GM23248 (cell line): Measurements from ENCODE around the gene STAG3.
A peak's percentile ranks its signal among the peaks of the same experiment; 100 is the strongest.

ENCODE experiments used
- EZH2 ChIP-seq: fragments of 200-600 bp; sonication (generic); IDR thresholded peaks from 2 replicates; pipeline ENCODE4 v1.6.1; 2018; ENCODE audit warnings: antibody characterized with exemption, mild to moderate bottlenecking; ENCODE audit not compliant: insufficient read depth, poor library complexity, severe bottlenecking
- EZH2phosphoT487 ChIP-seq: fragments of 200-600 bp; sonication (generic); IDR thresholded peaks from 2 replicates; pipeline ENCODE4 v1.6.1; 2018; ENCODE audit warnings: antibody characterized with exemption, moderate library complexity, mild to moderate bottlenecking, low read depth; ENCODE audit not compliant: insufficient read depth

GRCh38 chr7:100171087-100171681 lies 6.5 kb upstream of the STAG3 start:
- peak; percentile 68 for TF ChIP-seq EZH2
- no peak for TF ChIP-seq EZH2phosphoT487
